CD14-positive monocyte (primary cell): ENCODE data around the gene ARMC8. TPM values are rescaled to one million over a fixed set of nuclear protein-coding genes. Genes with fewer than 3 reads are reported as not detected.

Source experiments
- DNase-seq, 3 donors: peaks; one replicate each; pipeline ENCODE4 v3.0.0-alpha.2; 2011 to 2022
- H2AFZ ChIP-seq: 2 replicates; pipeline ENCODE4 v1.6.0; 2012; ENCODE audit warnings: mild to moderate bottlenecking, low read depth, low read length, inconsistent platforms; ENCODE audit not compliant: insufficient read depth, poor library complexity, severe bottlenecking
- H3K27ac ChIP-seq, 2 donors: 1 replicate in 1 of 2; 2 replicates in 1 of 2; pipeline ENCODE4 v1.5.1; 2012 to 2013; ENCODE audit warnings: low read length in 2 of 2, control low read depth in 1 of 2, inconsistent platforms in 1 of 2, low read depth in 1 of 2, mild to moderate bottlenecking in 1 of 2
- H3K27me3 ChIP-seq, 2 donors: one replicate each; pipeline versions ENCODE4 v1.6.0 to v1.6.1; 2011 to 2013; ENCODE audit warnings: low read length in 2 of 2; ENCODE audit not compliant: control insufficient read depth in 2 of 2, insufficient read depth in 2 of 2
- H3K36me3 ChIP-seq, 2 donors: replicated peaks in 1 of 2; 1 replicate in 1 of 2; 2 replicates in 1 of 2; pipeline versions ENCODE4 v1.5.1 to v1.6.1; 2012 to 2013; ENCODE audit warnings: low read length in 2 of 2, control low read depth in 1 of 2, inconsistent platforms in 1 of 2, mild to moderate bottlenecking in 1 of 2; ENCODE audit not compliant: insufficient read depth in 2 of 2, control insufficient read depth in 1 of 2
- H3K4me1 ChIP-seq, 2 donors: 1 replicate in 1 of 2; 2 replicates in 1 of 2; pipeline versions ENCODE4 v1.5.1 to v1.6.1; 2012 to 2013; ENCODE audit warnings: low read length in 2 of 2, control low read depth in 1 of 2, inconsistent platforms in 1 of 2, mild to moderate bottlenecking in 1 of 2, moderate library complexity in 1 of 2; ENCODE audit not compliant: insufficient read depth in 2 of 2, control insufficient read depth in 1 of 2
- H3K4me2 ChIP-seq: replicated peaks from 2 replicates; pipeline ENCODE3; 2012; ENCODE audit warnings: low read length, moderate library complexity, mild to moderate bottlenecking; ENCODE audit not compliant: poor library complexity, severe bottlenecking; ENCODE audit errors: extremely low read depth
- H3K4me3 ChIP-seq, 3 experiments: fragments of 200-600 bp in 1 of 3; sonication (generic) in 1 of 3; replicated peaks in 1 of 3; 1 replicate in 2 of 3; 2 replicates in 1 of 3; pipeline ENCODE4 v1.5.1; 2011 to 2013; ENCODE audit warnings: low read length in 3 of 3, mild to moderate bottlenecking in 3 of 3, control low read depth in 2 of 3, low read depth in 2 of 3, inconsistent platforms in 1 of 3, moderate library complexity in 1 of 3
- H3K79me2 ChIP-seq: 2 replicates; pipeline ENCODE4 v1.6.0; 2012; ENCODE audit warnings: mild to moderate bottlenecking, control low read depth, inconsistent platforms, low read length, moderate library complexity; ENCODE audit not compliant: insufficient read depth
- H3K9ac ChIP-seq: 2 replicates; pipeline ENCODE4 v1.6.0; 2017; ENCODE audit warnings: low read length, mild to moderate bottlenecking; ENCODE audit not compliant: insufficient read depth, poor library complexity, severe bottlenecking
- H3K9me3 ChIP-seq, 2 donors: replicated peaks in 1 of 2; 1 replicate in 1 of 2; 2 replicates in 1 of 2; pipeline versions ENCODE4 v1.5.1 to v1.6.1; 2012 to 2013; ENCODE audit warnings: low read length in 2 of 2, control low read depth in 1 of 2; ENCODE audit not compliant: control insufficient read depth in 1 of 2, insufficient read depth in 1 of 2
- H4K20me1 ChIP-seq: 2 replicates; pipeline ENCODE4 v1.6.0; 2012; ENCODE audit warnings: mild to moderate bottlenecking, low read length, control low read depth, moderate library complexity; ENCODE audit not compliant: insufficient read depth
- H3K27ac Mint-ChIP-seq, 7 donors: one replicate each; pipeline ENCODE4 v1.8.0; 2020; ENCODE audit warnings: mild to moderate bottlenecking in 7 of 7, mixed read lengths in 7 of 7, moderate library complexity in 6 of 7, inconsistent platforms in 2 of 7
- H3K27me3 Mint-ChIP-seq, 3 donors: one replicate each; pipeline ENCODE4 v1.8.0; 2021 to 2022; ENCODE audit warnings: low read depth in 3 of 3, mild to moderate bottlenecking in 3 of 3, mixed read lengths in 3 of 3, moderate library complexity in 3 of 3, inconsistent platforms in 1 of 3
- H3K36me3 Mint-ChIP-seq, 2 donors: one replicate each; pipeline ENCODE4 v1.8.0; 2020; ENCODE audit warnings: mixed read lengths in 2 of 2, inconsistent platforms in 1 of 2, mild to moderate bottlenecking in 1 of 2
- H3K4me1 Mint-ChIP-seq: one replicate; pipeline ENCODE4 v1.8.0; 2020; ENCODE audit warnings: mild to moderate bottlenecking, mixed read lengths
- H3K4me3 Mint-ChIP-seq, 2 donors: one replicate each; pipeline ENCODE4 v1.8.0; 2020; ENCODE audit warnings: mild to moderate bottlenecking in 2 of 2, mixed read lengths in 2 of 2, moderate library complexity in 1 of 2
- H3K9me3 Mint-ChIP-seq, 7 donors: one replicate each; pipeline ENCODE4 v1.8.0; 2020 to 2022; ENCODE audit warnings: mixed read lengths in 7 of 7, mild to moderate bottlenecking in 6 of 7, moderate library complexity in 6 of 7, inconsistent platforms in 2 of 7
- CTCF ChIP-seq: fragments of 200-600 bp; IDR thresholded peaks from one replicate; pipeline ENCODE4 v1.8.0; 2022; ENCODE audit warnings: antibody characterized with exemption, mild to moderate bottlenecking
- WGBS: methylation state at CpG from one replicate; pipeline ENCODE4 v1.1.5; 2013; ENCODE audit warnings: missing lambda C conversion rate; ENCODE audit not compliant: insufficient coverage; 5-methylcytosine and 5-hydroxymethylcytosine counted together
- intact Hi-C, 2 donors: fragments of 100-400 bp; cut with micrococcal nuclease; formaldehyde crosslinking; loops; one replicate each; pipeline versions ENCODE4 v1.15.0 to v1.15.1; 2023
- polyA plus RNA-seq, 3 donors: library from polyadenylated mRNA; depleted of rRNA in 1 of 3; unstranded in 2 of 3; stranded (reverse) in 1 of 3; fragments of 300-500 nt in 2 of 3; fragments of >200 nt in 1 of 3; fragmentation: Illumina TruSeq in 2 of 3; gene quantifications; 1 replicate in 2 of 3; 2 replicates in 1 of 3; pipeline ENCODE4 v1.2.3, GENCODE V29; 2012 to 2021

Gene ARMC8
- polyA plus RNA-seq, 3 donors, result 34.3 to 43.9 (median 42.0) TPM

GRCh38 chr3:138157743-138158142 lies 29.4 kb upstream of the ARMC8 start:
- no peaks in the 10 kb centered on the region for H3K79me2 ChIP-seq
- H3K9me3 ChIP-seq, result peaks cover 0 to 4% of the 10 kb centered on the region in 2 donors
- DNase-seq, result no peak
- Mint-ChIP-seq H3K27me3 (peaks cover 0 to 4% (median 2%) of the 10 kb centered on the region in 3 donors), H3K36me3 (peaks cover 22 to 31% of the 10 kb centered on the region in 2 donors), H3K9me3 (peaks cover 7 to 23% (median 14%) of the 10 kb centered on the region in 7 donors), H3K27ac (no peak overlapping the region), H3K4me3 (peak overlapping the region in 1 of 2 donors; percentile 4), H3K4me1 (peaks cover 1% of the 10 kb centered on the region)
- H3K4me3 ChIP-seq, result no peak overlapping the region
- no peaks in the 10 kb centered on the region for H3K27me3 ChIP-seq
- no CpG with 5 or more reads among the region's 4 CpGs for WGBS
- H3K36me3 ChIP-seq, result peaks cover 17 to 27% of the 10 kb centered on the region in 2 donors
- intact Hi-C loops, result no loop called here
- no peak overlapping the region for H3K9ac ChIP-seq
- H3K27ac ChIP-seq, result no peak overlapping the region
- TF ChIP-seq CTCF, result no peak
- H4K20me1 ChIP-seq, result no peaks in the 10 kb centered on the region
- H3K4me1 ChIP-seq, result no peaks in the 10 kb centered on the region
- no peak overlapping the region for H3K4me2 ChIP-seq
- H2AFZ ChIP-seq, result no peak overlapping the region

DNA sequence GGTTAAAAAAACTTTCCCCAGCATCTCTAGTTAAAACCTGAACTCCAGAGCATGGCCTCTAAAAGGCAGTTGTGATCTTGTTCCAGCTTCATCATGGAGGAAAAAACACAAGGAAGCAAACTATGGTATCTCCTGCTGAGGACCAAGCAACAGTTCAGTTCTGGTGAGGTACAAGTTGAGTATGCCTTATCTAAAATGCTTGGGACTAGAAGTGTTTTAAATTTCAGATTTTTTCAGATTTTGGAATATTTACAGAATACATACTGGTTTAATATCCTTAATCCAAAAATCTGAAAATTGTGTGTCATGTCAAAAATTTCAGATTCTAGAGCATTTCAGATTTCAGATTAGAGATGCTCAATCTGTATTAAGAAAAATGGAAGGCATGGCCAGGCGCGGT lies 22.0 kb upstream of the ARMC8 start:
- Histone ChIP-seq H3K9ac (no peak overlapping the region), H3K4me2 (no peak overlapping the region), H3K27me3 (no peaks in the 10 kb centered on the region), H3K4me3 (no peak overlapping the region), H3K4me1 (no peaks in the 10 kb centered on the region), H4K20me1 (no peaks in the 10 kb centered on the region), H3K36me3 (peaks cover 76 to 97% of the 10 kb centered on the region in 2 donors), H3K9me3 (no peaks in the 10 kb centered on the region), H3K79me2 (no peaks in the 10 kb centered on the region), H2AFZ (no peak overlapping the region), H3K27ac (no peak overlapping the region)
- TF ChIP-seq CTCF, result no peak
- peaks cover 78 to 93% of the 10 kb centered on the region in 2 donors for H3K36me3 Mint-ChIP-seq
- H3K9me3 Mint-ChIP-seq, result peaks cover 0 to 2% (median 0%) of the 10 kb centered on the region in 7 donors
- intact Hi-C loops, result no loop called here
- DNase-seq, result no peak
- no peak overlapping the region for H3K4me3 Mint-ChIP-seq
- H3K27me3 Mint-ChIP-seq, result no peaks in the 10 kb centered on the region
- 100% methylated on average over 2 of the region's 2 CpGs for WGBS
- H3K27ac Mint-ChIP-seq, result no peak overlapping the region
- no peaks in the 10 kb centered on the region for H3K4me1 Mint-ChIP-seq
